Body of pancreas (tissue), 4 donors: ENCODE measurements around the gene PHF21A.

Source experiments
- CTCF ChIP-seq, 7 experiments: fragments of 450-650 bp in 4 of 7; fragments of 200-600 bp in 3 of 7; sonication (generic) in 3 of 7; IDR thresholded peaks; one replicate each; pipeline ENCODE4 v1.5.1; 2016 to 2019; ENCODE audit warnings: antibody characterized with exemption in 7 of 7
- POLR2A ChIP-seq, 3 donors: fragments of 450-650 bp; IDR thresholded peaks; one replicate each; pipeline ENCODE4 v1.6.1; 2016; ENCODE audit warnings: antibody characterized with exemption in 3 of 3, mild to moderate bottlenecking in 2 of 3

- TF ChIP-seq CTCF (IDR thresholded peaks at IDR 0.05) (no peak), POLR2A (IDR thresholded peaks at IDR 0.05) (no peak)
These were observed 49.5 kb upstream of the PHF21A start for GRCh38 chr11:46170797-46171196.
